ENCODE results near the gene TIGD2. TPM values are rescaled to one million over a fixed set of nuclear protein-coding genes. Genes with fewer than 3 reads are reported as not detected.

The TIGD2 gene
- total RNA-seq, 2 experiments from 2014 or later, result 1.1 to 1.4 TPM

Other genes starting within 250 kb of the TIGD2 start
- gene FAM13A, start 54.3 kb upstream of the TIGD2 start, total RNA-seq, result 1 to 10 TPM; 2.3 to 2.6 TPM
- 10 to 100 TPM; 20.0 to 22.7 TPM for gene GPRIN3, start 196.3 kb downstream of the TIGD2 start, total RNA-seq